VCaP (cell line): ENCODE measurements around the gene SNX6.
A peak's percentile ranks its signal among the peaks of the same experiment; 100 is the strongest.
"Not testable (repeated sequence)": the region's sequence is repeated elsewhere in the genome, so short reads cannot be mapped to it uniquely, and the experiment has no call there.

ENCODE experiments used
- H3K27ac ChIP-seq: fragments of 450-650 bp; 2 replicates; pipeline ENCODE4 v1.5.1; 2017
- CTCF ChIP-seq: fragments of 450-650 bp; conservative IDR thresholded peaks from 2 replicates; pipeline ENCODE4 v1.5.1; 2017; ENCODE audit warnings: mild to moderate bottlenecking, moderate library complexity

The SNX6 gene

GRCh38 chr14:34554540-34555250 is 75.3 kb downstream of the SNX6 start:
- TF ChIP-seq CTCF = no peak
- peak overlapping the region; percentile 57 for H3K27ac ChIP-seq

GRCh38 chr14:34549276-34549966 is 80.5 kb downstream of the SNX6 start:
- H3K27ac ChIP-seq = peak overlapping the region; percentile 30; the same call in 1 of the 2 replicates

- H3K27ac ChIP-seq = peak overlapping the region; percentile 30
- no peak for TF ChIP-seq CTCF
These were observed 81.4 kb downstream of the SNX6 start for GRCh38 chr14:34548472-34548981.

- H3K27ac ChIP-seq = not testable (repeated sequence)
These were observed 82.8 kb downstream of the SNX6 start for GRCh38 chr14:34547136-34547520.

- not testable (repeated sequence) for H3K27ac ChIP-seq
These were observed 83.4 kb downstream of the SNX6 start for GRCh38 chr14:34546272-34547135.

- H3K27ac ChIP-seq = peak overlapping the region; percentile 93
These were observed 89.5 kb downstream of the SNX6 start for GRCh38 chr14:34540181-34541059.

GRCh38 chr14:34539407-34540180 is 90.4 kb downstream of the SNX6 start, which contains the start of gene EAPP:
EAPP (minus strand) TSS chr14:34539701; CDS start chr14:34539628, 73 bp downstream.
- H3K27ac ChIP-seq = peak within 1 kb of the TSS; percentile 93

GRCh38 chr14:34538871-34539406 is 91.0 kb downstream of the SNX6 start:
- no peak for TF ChIP-seq CTCF

More at GRCh38 chr14:34539407-34540180, 90.4 kb downstream of the SNX6 start, which contains the start of gene EAPP:
- no peak for TF ChIP-seq CTCF

GRCh38 chr14:34538096-34538495 is 91.9 kb downstream of the SNX6 start:
- peak overlapping the region; percentile 93; the same call in 1 of the 2 replicates for H3K27ac ChIP-seq

More at GRCh38 chr14:34538871-34539406, 91.0 kb downstream of the SNX6 start:
- peak overlapping the region; percentile 93 for H3K27ac ChIP-seq
